ENCODE data around the gene TMEM178B. TPM values are rescaled to one million over a fixed set of nuclear protein-coding genes. Genes with fewer than 3 reads are reported as not detected.
"Not testable (repeated sequence)": the region's sequence is repeated elsewhere in the genome, so short reads cannot be mapped to it uniquely, and the experiment has no call there.

Gene TMEM178B
- total RNA-seq, 2 experiments from 2014 or later: 0.06 to 0.21 TPM

DNA sequence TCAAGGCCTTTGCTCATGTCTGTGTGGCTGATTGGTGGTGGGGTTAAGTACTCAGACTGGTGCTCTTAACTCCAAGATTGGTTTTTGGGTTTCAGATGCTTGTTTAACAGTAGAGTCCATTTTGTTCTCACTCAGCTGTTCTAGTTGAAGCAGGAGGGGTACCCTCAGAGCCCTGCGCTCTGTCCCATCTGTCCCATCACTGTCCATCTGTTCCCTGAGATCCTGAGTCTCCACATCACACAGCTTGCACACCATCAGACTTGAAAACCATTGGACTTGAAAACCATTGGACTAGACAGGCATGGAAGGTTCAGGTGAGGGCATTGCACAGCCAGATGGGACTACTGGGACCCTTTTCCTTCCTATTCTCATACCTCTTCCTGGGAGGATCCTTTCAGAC, 39.3 kb downstream of the TMEM178B start:
- H3K27me3 Mint-ChIP-seq: no peaks in the 10 kb centered on the region
- no peak overlapping the region for H3K4me3 Mint-ChIP-seq
- no peak for DNase-seq

DNA sequence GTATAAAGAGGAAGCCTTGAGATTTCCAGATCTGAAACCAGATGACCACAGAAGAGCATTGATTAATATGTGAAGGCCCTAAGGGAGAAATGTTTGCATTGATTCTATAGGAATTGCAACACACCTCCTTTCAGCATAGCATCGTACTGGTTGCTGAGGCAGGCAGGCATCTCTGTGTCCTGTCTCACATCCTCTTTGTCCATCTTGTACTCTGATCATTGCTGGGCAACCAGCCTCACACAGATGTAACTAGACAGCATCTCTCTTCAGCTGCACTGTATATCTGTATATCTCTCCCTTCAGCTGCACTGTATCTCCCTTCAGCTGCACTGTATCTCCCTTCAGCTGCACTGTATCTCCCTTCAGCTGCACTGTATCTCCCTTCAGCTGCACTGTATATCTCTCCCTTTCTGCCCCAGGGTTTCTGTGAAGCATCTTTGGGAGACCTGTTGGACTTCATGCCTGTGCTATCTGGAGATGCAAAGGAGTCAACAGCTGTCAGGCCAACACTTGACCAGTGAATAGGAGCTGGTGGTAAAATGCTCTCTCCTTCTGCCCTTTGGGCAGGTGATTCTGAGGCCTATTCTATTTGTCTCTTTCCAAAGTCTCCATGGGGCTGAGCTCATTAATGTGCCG, 40.3 kb downstream of the TMEM178B start:
- DNase-seq: no peak
- H3K4me3 Mint-ChIP-seq: no peak overlapping the region
- no peak overlapping the region for H3K27ac Mint-ChIP-seq
- no peaks in the 10 kb centered on the region for H3K4me1 Mint-ChIP-seq
- H3K9me3 Mint-ChIP-seq: peaks cover 1% of the 10 kb centered on the region
- H3K27me3 Mint-ChIP-seq: no peaks in the 10 kb centered on the region
- peaks cover 3% of the 10 kb centered on the region for H3K36me3 Mint-ChIP-seq

More for the DNA sequence above, 39.3 kb downstream of the TMEM178B start:
- no peak overlapping the region for H3K27ac Mint-ChIP-seq
- H3K36me3 Mint-ChIP-seq: peaks cover 3% of the 10 kb centered on the region
- no peaks in the 10 kb centered on the region for H3K4me1 Mint-ChIP-seq
- H3K9me3 Mint-ChIP-seq: peaks cover 1% of the 10 kb centered on the region

DNA sequence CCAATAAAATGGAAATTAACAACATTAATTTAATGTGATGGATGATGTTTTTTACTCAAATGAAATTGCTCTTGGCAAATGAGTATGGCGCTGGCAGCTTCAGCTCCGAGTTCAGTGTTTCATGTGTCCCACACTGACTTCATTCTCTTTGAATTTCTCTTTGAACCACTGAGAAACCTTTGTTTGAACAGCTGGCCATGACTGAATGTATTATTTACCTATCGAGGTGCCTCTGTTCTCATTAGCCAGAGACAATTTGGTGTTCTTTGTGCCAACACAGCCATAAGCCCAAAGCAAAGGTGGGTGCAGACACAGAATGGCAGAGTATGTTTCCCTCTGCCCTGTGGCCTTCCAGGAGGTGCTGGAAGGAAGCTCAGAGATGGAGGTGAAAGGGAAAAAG, 42.1 kb downstream of the TMEM178B start:
- peaks cover 3% of the 10 kb centered on the region for H3K36me3 Mint-ChIP-seq
- no peak for DNase-seq
- no peak overlapping the region for H3K4me3 Mint-ChIP-seq
- peaks cover 6% of the 10 kb centered on the region for H3K27me3 Mint-ChIP-seq
- peaks cover 1% of the 10 kb centered on the region for H3K9me3 Mint-ChIP-seq
- H3K4me1 Mint-ChIP-seq: no peaks in the 10 kb centered on the region
- no peak overlapping the region for H3K27ac Mint-ChIP-seq

GRCh38 chr7:141116661-141117060, 42.8 kb downstream of the TMEM178B start:
- not testable (repeated sequence) for H3K27ac Mint-ChIP-seq, H3K9me3 Mint-ChIP-seq

DNA sequence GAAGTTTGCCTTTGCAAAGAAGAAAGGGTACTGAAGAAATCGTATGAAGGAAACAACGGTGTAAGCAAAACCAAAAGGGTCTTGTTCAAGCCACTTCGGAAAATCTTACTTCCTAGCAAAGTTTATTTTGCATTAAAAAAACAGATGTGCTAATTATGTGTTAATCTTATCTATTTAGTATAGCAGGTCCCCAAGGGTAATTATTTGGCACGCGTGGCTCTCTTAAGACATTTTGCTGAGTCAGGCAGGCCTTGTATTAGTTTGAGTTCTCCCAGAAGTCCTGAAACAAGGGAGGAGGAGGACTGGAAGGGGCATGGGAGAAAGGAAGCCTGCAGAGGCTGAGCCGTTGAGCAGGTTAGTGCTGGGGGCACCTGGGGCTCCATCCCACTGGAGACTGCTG, 44.9 kb downstream of the TMEM178B start:
- no peaks in the 10 kb centered on the region for H3K4me1 Mint-ChIP-seq
- H3K27me3 Mint-ChIP-seq: peaks cover 11% of the 10 kb centered on the region
- no peak for DNase-seq
- H3K27ac Mint-ChIP-seq: no peak overlapping the region
- peaks cover 3% of the 10 kb centered on the region for H3K36me3 Mint-ChIP-seq
- H3K9me3 Mint-ChIP-seq: peaks cover 1% of the 10 kb centered on the region
- no peak overlapping the region for H3K4me3 Mint-ChIP-seq

More at GRCh38 chr7:141116661-141117060, 42.8 kb downstream of the TMEM178B start:
- H3K4me3 Mint-ChIP-seq, H3K36me3 Mint-ChIP-seq, H3K4me1 Mint-ChIP-seq, H3K27me3 Mint-ChIP-seq, DNase-seq: not testable (repeated sequence)

DNA sequence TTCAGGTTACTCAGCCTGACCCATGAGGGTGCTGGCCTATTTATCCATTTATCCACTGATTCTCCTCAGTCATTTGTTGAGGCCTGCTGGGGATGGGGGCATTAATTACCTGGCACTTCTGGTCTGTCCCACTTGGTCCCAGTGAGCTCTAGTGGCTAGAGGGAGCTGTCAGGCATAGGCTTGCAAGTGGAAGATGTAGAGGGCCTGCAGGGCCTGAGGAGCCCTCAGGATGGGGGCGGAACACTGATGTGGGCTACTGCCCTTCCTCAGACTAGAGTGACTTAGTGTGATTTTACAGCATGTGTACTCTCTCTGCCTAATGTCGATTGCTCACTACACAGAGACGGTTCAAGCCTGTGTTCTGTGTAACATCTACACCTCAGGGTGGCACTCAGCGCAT, 45.3 kb downstream of the TMEM178B start:
- no peak for DNase-seq
- H3K4me3 Mint-ChIP-seq: no peak overlapping the region
- peaks cover 3% of the 10 kb centered on the region for H3K36me3 Mint-ChIP-seq
- peaks cover 1% of the 10 kb centered on the region for H3K9me3 Mint-ChIP-seq
- no peaks in the 10 kb centered on the region for H3K4me1 Mint-ChIP-seq
- no peak overlapping the region for H3K27ac Mint-ChIP-seq
- peaks cover 11% of the 10 kb centered on the region for H3K27me3 Mint-ChIP-seq

- no peak for DNase-seq
- no peaks in the 10 kb centered on the region for H3K36me3 Mint-ChIP-seq
- no peak overlapping the region for H3K27ac Mint-ChIP-seq
- H3K4me3 Mint-ChIP-seq: no peak overlapping the region
- peaks cover 11% of the 10 kb centered on the region for H3K27me3 Mint-ChIP-seq
- no peaks in the 10 kb centered on the region for H3K4me1 Mint-ChIP-seq
- H3K9me3 Mint-ChIP-seq: no peaks in the 10 kb centered on the region
Observed at GRCh38 chr7:141122736-141123135, 48.9 kb downstream of the TMEM178B start.

- H3K4me1 Mint-ChIP-seq: no peaks in the 10 kb centered on the region
- H3K27ac Mint-ChIP-seq: no peak overlapping the region
- H3K4me3 Mint-ChIP-seq: no peak overlapping the region
- H3K9me3 Mint-ChIP-seq: no peaks in the 10 kb centered on the region
- no peaks in the 10 kb centered on the region for H3K36me3 Mint-ChIP-seq
- peaks cover 11% of the 10 kb centered on the region for H3K27me3 Mint-ChIP-seq
- DNase-seq: no peak
Observed at GRCh38 chr7:141123522-141123921, 49.7 kb downstream of the TMEM178B start.

GRCh38 chr7:141126107-141126506, 52.2 kb downstream of the TMEM178B start:
- H3K27me3 Mint-ChIP-seq: peaks cover 20% of the 10 kb centered on the region
- H3K27ac Mint-ChIP-seq: no peak overlapping the region
- no peaks in the 10 kb centered on the region for H3K9me3 Mint-ChIP-seq
- H3K4me3 Mint-ChIP-seq: no peak overlapping the region
- DNase-seq: no peak
- H3K36me3 Mint-ChIP-seq: no peaks in the 10 kb centered on the region
- no peaks in the 10 kb centered on the region for H3K4me1 Mint-ChIP-seq

DNA sequence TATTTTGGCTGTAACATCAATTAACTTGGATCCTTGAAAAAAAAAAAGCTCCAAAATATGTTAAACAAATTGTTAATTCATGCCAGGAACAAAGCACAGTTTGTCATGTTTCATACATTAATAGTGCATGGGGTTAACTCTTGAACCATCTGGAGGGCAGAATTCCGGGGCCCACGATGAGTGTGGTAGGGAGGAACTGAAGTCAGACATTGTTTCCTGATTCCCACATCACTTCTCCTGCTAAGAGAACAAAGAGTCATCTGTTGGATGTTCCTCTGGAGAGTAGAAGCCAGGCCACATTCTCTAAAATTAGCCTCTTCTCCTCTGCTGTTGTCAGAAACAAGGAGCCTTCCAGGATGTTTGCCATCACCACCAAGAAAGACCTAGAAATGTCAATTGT, 54.6 kb downstream of the TMEM178B start:
- H3K4me1 Mint-ChIP-seq: no peaks in the 10 kb centered on the region
- no peak for DNase-seq
- peaks cover 24% of the 10 kb centered on the region for H3K27me3 Mint-ChIP-seq
- H3K36me3 Mint-ChIP-seq: no peaks in the 10 kb centered on the region
- H3K4me3 Mint-ChIP-seq: no peak overlapping the region
- peaks cover 6% of the 10 kb centered on the region for H3K9me3 Mint-ChIP-seq
- no peak overlapping the region for H3K27ac Mint-ChIP-seq

DNA sequence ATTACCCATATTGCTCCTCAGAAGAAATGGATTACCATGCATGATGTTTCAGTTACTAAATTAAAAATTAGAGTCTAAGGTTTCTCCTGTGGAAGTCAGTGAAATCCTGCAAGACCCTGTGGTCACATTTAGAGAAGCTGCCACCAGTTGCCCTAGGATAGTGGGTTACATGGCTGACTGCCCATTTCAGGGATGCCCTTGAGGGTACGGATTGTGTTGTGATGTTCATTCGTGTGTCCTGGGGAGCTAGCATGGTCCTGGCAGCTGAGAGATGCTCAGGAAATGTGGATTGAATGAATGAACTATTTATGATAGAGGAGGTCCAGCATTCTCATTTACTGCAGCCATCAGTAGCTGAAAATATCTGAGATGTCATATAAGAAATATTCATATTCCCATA, 55.1 kb downstream of the TMEM178B start:
- DNase-seq: no peak
- Mint-ChIP-seq H3K9me3 (peaks cover 9% of the 10 kb centered on the region), H3K27me3 (peaks cover 24% of the 10 kb centered on the region), H3K4me1 (no peaks in the 10 kb centered on the region), H3K27ac (no peak overlapping the region), H3K4me3 (no peak overlapping the region), H3K36me3 (no peaks in the 10 kb centered on the region)

- DNase-seq: no peak
- Mint-ChIP-seq H3K9me3 (peaks cover 11% of the 10 kb centered on the region), H3K27ac (no peak overlapping the region), H3K4me3 (no peak overlapping the region), H3K36me3 (no peaks in the 10 kb centered on the region), H3K4me1 (no peaks in the 10 kb centered on the region), H3K27me3 (peaks cover 28% of the 10 kb centered on the region)
Observed at GRCh38 chr7:141132671-141133070, 58.8 kb downstream of the TMEM178B start.

DNA sequence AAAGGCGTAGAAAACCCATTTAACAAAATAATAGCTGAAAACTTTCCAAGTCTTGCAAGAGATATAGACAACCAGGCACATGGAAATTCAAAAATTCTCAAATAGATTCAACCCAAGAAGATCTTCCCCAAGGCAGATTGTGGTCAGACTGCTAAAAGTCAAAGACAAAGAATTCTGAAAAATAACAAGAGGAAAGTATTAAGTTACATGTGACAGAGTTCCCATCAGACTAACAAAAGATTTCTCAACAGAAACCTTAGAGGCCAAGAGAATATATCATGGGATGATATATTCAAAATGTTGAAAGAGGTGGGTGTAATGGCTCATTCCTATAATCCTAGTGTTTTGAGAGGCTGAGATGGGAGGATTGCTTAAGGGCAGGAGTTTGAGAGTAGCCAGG, 59.8 kb downstream of the TMEM178B start:
- H3K4me3 Mint-ChIP-seq: no peak overlapping the region
- peaks cover 11% of the 10 kb centered on the region for H3K9me3 Mint-ChIP-seq
- H3K27ac Mint-ChIP-seq: no peak overlapping the region
- H3K36me3 Mint-ChIP-seq: no peaks in the 10 kb centered on the region
- no peaks in the 10 kb centered on the region for H3K4me1 Mint-ChIP-seq
- DNase-seq: no peak
- peaks cover 27% of the 10 kb centered on the region for H3K27me3 Mint-ChIP-seq

DNA sequence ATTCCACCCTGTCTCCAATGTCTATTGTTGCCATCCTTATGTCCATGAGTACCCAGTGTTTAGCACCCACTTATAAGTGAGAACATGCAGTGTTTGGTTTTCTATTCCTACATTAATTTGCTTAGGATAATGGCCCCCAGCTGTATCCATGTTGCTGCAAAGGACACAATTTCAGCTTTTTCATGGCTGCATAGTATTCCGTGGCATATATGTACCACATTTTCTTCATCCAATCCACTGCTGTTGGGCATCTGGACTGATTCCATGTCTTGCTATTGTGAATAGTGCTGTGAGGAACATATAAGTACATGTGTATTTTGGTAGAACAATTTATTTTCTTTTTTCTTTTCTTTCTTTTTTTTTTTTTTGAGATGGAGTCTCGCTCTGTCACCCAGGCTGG, 68.2 kb downstream of the TMEM178B start:
- H3K4me3 Mint-ChIP-seq: no peak overlapping the region
- H3K36me3 Mint-ChIP-seq: no peaks in the 10 kb centered on the region
- no peaks in the 10 kb centered on the region for H3K27me3 Mint-ChIP-seq
- peaks cover 5% of the 10 kb centered on the region for H3K9me3 Mint-ChIP-seq
- no peak overlapping the region for H3K27ac Mint-ChIP-seq
- DNase-seq: no peak
- H3K4me1 Mint-ChIP-seq: no peaks in the 10 kb centered on the region

GRCh38 chr7:141144921-141145629, 71.2 kb downstream of the TMEM178B start:
- peaks cover 5% of the 10 kb centered on the region for H3K9me3 Mint-ChIP-seq
- H3K4me1 Mint-ChIP-seq: no peaks in the 10 kb centered on the region
- DNase-seq: no peak
- no peaks in the 10 kb centered on the region for H3K36me3 Mint-ChIP-seq
- no peak overlapping the region for H3K27ac Mint-ChIP-seq
- H3K4me3 Mint-ChIP-seq: no peak overlapping the region
- no peaks in the 10 kb centered on the region for H3K27me3 Mint-ChIP-seq

- Mint-ChIP-seq H3K4me1 (no peaks in the 10 kb centered on the region), H3K4me3 (no peak overlapping the region), H3K27ac (no peak overlapping the region), H3K36me3 (no peaks in the 10 kb centered on the region), H3K27me3 (no peaks in the 10 kb centered on the region), H3K9me3 (peaks cover 5% of the 10 kb centered on the region)
- no peak for DNase-seq
Observed at GRCh38 chr7:141145630-141145982, 71.7 kb downstream of the TMEM178B start.
